AG09319 (cell line): ENCODE measurements around the gene ARPP21.

Experiments
- DNase-seq: peaks from one replicate; pipeline ENCODE4 v3.0.0-alpha.2; 2010; ENCODE audit warnings: low read depth; ENCODE audit errors: extremely low read depth
- TF ChIP-seq, protein P1 (sequence below): IDR thresholded peaks from 2 replicates; pipeline ENCODE4 v1.5.1; 2011; ENCODE audit warnings: low read depth, mild to moderate bottlenecking, inconsistent platforms, low read length, moderate library complexity

ARPP21 gene

DNA sequence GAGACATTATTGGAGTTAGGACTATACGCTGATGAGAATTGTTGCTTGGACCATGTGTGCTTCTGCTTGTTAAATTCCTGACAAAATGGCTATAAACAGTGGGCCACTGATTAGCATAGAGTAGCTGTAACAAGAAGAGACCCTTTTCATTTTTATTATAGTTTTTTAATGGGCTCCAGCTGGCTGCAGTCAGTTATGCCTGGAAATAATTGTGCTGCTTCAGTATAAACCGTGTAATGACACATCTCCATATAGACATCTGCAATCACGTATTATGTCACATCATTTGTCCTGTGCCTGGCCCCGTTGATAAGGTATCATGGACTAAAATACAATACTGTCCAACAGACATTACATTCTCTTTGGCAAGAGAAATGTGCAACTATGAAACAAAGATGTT lies 50.9 kb downstream of the ARPP21 start:
- TF ChIP-seq, protein P1, sequence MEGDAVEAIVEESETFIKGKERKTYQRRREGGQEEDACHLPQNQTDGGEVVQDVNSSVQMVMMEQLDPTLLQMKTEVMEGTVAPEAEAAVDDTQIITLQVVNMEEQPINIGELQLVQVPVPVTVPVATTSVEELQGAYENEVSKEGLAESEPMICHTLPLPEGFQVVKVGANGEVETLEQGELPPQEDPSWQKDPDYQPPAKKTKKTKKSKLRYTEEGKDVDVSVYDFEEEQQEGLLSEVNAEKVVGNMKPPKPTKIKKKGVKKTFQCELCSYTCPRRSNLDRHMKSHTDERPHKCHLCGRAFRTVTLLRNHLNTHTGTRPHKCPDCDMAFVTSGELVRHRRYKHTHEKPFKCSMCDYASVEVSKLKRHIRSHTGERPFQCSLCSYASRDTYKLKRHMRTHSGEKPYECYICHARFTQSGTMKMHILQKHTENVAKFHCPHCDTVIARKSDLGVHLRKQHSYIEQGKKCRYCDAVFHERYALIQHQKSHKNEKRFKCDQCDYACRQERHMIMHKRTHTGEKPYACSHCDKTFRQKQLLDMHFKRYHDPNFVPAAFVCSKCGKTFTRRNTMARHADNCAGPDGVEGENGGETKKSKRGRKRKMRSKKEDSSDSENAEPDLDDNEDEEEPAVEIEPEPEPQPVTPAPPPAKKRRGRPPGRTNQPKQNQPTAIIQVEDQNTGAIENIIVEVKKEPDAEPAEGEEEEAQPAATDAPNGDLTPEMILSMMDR = no peak
- no peak for DNase-seq

DNA sequence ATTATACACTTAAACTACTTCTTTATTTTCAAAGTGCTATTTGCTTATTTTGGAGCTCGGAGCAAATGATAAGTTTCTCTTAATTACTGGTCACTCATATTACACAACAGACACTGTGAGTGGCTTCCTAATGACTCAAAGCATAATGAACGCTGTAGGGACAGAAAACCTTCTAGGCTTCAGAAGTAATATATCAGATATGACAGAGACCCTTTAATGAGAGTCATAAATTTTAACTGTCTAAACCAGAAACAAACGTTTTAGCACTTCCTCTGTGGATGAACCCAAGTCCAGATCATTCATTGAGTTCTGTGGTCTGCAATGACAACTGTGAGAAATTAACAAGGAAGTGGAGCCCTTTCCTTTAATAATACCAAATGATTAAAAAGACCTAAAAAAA lies 66.6 kb downstream of the ARPP21 start:
- DNase-seq = no peak
- TF ChIP-seq, protein P1 = no peak

DNA sequence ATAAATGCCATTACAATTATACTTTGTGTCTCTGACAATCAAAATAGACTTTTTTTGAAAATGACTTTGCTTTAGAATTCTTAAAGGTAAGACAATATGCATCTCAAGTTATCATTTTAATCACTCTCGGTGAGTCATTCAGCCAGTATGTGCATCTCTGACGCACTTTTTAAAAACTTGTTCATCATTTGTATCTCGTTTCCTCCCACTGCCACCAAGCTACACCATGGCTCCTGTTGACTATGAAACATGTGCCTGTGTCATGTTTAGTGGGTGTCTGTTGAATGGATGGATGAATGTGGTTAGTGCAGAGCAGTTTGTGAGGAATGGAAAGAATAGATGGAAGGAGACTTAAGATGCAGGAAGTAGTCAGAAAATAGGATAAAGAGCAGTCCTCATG lies 68.6 kb downstream of the ARPP21 start:
- DNase-seq = no peak
- TF ChIP-seq, protein P1 = no peak

DNA sequence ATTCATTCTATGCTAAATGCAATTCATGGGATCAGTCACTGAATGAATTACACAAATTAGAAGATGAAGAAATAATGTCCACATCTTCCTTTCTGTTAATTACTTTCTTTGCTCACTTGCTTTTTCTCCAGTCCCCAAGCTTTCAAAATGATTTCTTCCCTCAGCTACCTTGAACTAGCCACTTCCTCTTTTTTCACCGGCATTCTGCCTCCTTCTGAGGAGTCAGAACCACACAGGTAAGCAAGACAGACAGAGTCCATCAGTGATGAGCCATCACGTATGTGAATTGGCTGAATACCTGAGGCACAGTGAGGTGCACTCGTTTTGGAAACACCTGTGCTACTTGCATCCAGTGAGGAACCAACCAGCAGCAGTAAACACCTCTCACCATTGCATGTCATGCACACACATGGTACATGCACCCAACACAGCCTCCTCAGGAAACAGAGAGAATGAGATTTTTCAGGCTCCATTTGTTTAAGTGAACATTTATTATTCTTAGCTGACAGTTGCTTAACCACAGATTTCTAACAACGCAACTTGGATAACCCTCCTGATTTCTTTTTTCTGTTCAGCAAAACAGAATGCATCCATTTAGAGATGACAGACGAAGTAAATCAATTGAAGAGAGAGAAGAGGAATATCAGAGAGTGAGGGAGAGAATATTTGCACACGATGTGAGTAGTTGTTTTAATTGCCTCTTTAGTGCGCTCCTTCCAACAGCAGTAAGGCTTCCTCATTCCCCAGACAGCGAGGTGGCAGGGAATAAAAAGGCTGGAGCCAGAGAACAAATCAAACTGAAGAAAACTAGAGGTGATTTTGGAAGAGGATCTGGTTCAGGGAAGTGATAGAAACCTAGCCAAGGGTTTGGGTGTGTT lies 69.3 kb downstream of the ARPP21 start:
- TF ChIP-seq, protein P1 = no peak
- DNase-seq = no peak

DNA sequence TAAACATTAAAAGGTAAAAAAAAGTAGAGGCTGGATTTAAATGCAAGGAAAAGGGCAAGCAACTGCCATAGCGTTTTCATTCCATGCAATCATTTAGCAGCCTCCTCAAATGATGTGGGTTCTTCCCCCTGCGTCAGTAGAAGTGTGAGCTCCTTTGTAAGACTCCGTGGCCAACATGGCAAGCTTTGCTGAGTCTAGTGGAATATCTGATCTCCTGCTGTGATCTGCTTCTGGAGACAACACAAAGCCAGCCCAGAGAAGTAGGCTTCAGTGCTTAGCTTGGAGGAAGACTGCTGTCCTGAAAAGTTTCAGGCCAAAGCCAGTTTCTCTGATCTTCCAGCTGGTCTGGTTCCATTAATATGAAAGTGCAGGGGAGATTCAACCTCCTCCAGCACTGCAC lies 70.4 kb downstream of the ARPP21 start:
- TF ChIP-seq, protein P1 = no peak
- no peak for DNase-seq

DNA sequence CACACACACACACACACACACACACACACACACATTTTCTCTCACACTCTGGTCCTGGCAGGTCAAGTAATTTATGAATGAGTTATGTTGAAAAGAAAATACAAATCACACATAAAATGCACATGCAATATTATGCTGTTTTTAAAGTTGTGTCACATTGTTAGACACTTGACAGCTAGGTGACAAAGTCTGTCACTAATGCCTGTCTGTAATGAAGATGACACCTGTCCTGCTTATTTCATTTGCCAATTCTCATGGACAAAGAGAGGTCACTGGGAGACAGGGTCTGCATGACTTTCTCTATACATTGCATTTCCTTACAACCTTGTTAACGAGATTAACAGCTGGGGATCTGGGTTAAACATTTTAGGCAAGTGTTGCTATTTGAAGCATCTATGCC lies 71.2 kb downstream of the ARPP21 start:
- TF ChIP-seq, protein P1 = no peak
- DNase-seq = no peak

DNA sequence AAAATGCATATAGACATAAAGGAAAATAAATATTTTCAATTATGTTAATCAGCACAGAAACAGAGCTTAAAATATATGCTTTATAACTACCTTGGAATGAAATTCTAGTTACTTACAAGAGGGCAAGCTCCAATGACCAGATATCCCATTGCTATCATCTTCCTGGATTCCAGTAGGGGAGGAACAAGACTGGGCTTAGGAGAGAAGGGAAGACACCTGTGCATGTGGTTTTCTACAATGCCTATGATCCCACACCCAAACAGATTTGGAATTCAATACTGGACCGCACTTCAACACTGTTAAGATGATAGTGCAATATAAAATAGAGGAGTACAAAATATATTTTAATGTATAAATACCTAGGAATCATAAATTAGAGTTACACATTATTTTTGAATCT lies 79.6 kb downstream of the ARPP21 start:
- TF ChIP-seq, protein P1 = no peak
- no peak for DNase-seq
